GM21367 (cell line): ENCODE data around the gene RELCH.
"Not testable (repeated sequence)": the region's sequence is repeated elsewhere in the genome, so short reads cannot be mapped to it uniquely, and the experiment has no call there.

ENCODE experiments used
- ATAC-seq: cut with Tn5 transposase; IDR thresholded peaks from one replicate; pipeline ENCODE4 v1.9.1; 2021; ENCODE audit not compliant: unreplicated experiment

Gene RELCH

GRCh38 chr18:62186774-62187542 is at the start of gene RELCH, which contains the start of gene PIGN:
RELCH (plus strand) TSS chr18:62187255; CDS start chr18:62187506, 251 bp downstream.
PIGN (minus strand) TSS chr18:62187056; CDS start chr18:62161353, 25,703 bp downstream.
- ATAC-seq: peak; percentile 88

GRCh38 chr18:62138461-62139235 is 48.4 kb upstream of the RELCH start:
- ATAC-seq: no peak

GRCh38 chr18:62140259-62140658 is 46.8 kb upstream of the RELCH start:
- no peak for ATAC-seq

GRCh38 chr18:62144338-62144737 is 42.7 kb upstream of the RELCH start:
- no peak for ATAC-seq

GRCh38 chr18:62151068-62151771 is 35.8 kb upstream of the RELCH start:
- ATAC-seq: no peak

- ATAC-seq: no peak
Measured at GRCh38 chr18:62152844-62153243, 34.2 kb upstream of the RELCH start.

- no peak for ATAC-seq
Measured at GRCh38 chr18:62157843-62158242, 29.2 kb upstream of the RELCH start.

GRCh38 chr18:62164310-62164709 is 22.7 kb upstream of the RELCH start:
- no peak for ATAC-seq

- ATAC-seq: no peak
Measured at GRCh38 chr18:62164855-62165487, 22.1 kb upstream of the RELCH start.

- no peak for ATAC-seq
Measured at GRCh38 chr18:62165583-62165982, 21.5 kb upstream of the RELCH start.

- not testable (repeated sequence) for ATAC-seq
Measured at GRCh38 chr18:62166524-62166923, 20.5 kb upstream of the RELCH start.

GRCh38 chr18:62170857-62171256 is 16.2 kb upstream of the RELCH start:
- ATAC-seq: no peak

- ATAC-seq: no peak
Measured at GRCh38 chr18:62172298-62172697, 14.8 kb upstream of the RELCH start.

- no peak for ATAC-seq
Measured at GRCh38 chr18:62175521-62175920, 11.5 kb upstream of the RELCH start.

GRCh38 chr18:62177271-62177670 is 9.8 kb upstream of the RELCH start:
- ATAC-seq: no peak

- no peak for ATAC-seq
Measured at GRCh38 chr18:62179213-62179612, 7.8 kb upstream of the RELCH start.

GRCh38 chr18:62182220-62182619 is 4.8 kb upstream of the RELCH start:
- no peak for ATAC-seq

- no peak for ATAC-seq
Measured at GRCh38 chr18:62183578-62184195, 3.4 kb upstream of the RELCH start.

GRCh38 chr18:62186499-62186773 is 619 bp upstream of the RELCH start:
- no peak for ATAC-seq

GRCh38 chr18:62187543-62188510 is 772 bp downstream of the RELCH start:
- no peak for ATAC-seq
